Measurements from ENCODE around the gene SP140L. TPM values are rescaled to one million over a fixed set of nuclear protein-coding genes. Genes with fewer than 3 reads are reported as not detected.
"Not testable (repeated sequence)": the region's sequence is repeated elsewhere in the genome, so short reads cannot be mapped to it uniquely, and the experiment has no call there.

SP140L gene
- total and polyA plus RNA-seq, 8 donors, result 14.7 to 24.9 (median 15.9) TPM

- intact Hi-C loops (cut with DNase I), result no loop called here
- no peak for TF ChIP-seq CTCF (IDR thresholded peaks at IDR 0.05)
- ATAC-seq, result peak; percentile 44
- no peak overlapping the region for H3K4me3 ChIP-seq
- H3K36me3 ChIP-seq, result peaks cover 0 to 18% of the 10 kb centered on the region in 2 donors
- H3K4me1 ChIP-seq, result peaks cover 8 to 62% of the 10 kb centered on the region in 2 donors
- peak overlapping the region in 1 of 2 donors; percentile 45 for H3K27ac ChIP-seq
- H3K27me3 ChIP-seq, result no peaks in the 10 kb centered on the region
- no peak for DNase-seq
- H3K9me3 ChIP-seq, result no peaks in the 10 kb centered on the region
These were observed 107.8 kb downstream of the SP140L start for GRCh38 chr2:230434677-230435324.

GRCh38 chr2:230435431-230435830, 108.4 kb downstream of the SP140L start:
- intact Hi-C loops (cut with DNase I), result no loop called here
- Histone ChIP-seq H3K36me3 (peaks cover 0 to 12% of the 10 kb centered on the region in 2 donors), H3K4me3 (no peak overlapping the region), H3K27me3 (no peaks in the 10 kb centered on the region), H3K9me3 (no peaks in the 10 kb centered on the region), H3K27ac (peak overlapping the region in 1 of 2 donors; percentile 45), H3K4me1 (peaks cover 12 to 63% of the 10 kb centered on the region in 2 donors)
- no peak for TF ChIP-seq CTCF (IDR thresholded peaks at IDR 0.05)
- DNase-seq, result no peak
- no peak for ATAC-seq

- Histone ChIP-seq H3K27ac (peak overlapping the region in 1 of 2 donors; percentile 64), H3K36me3 (peaks cover 0 to 23% of the 10 kb centered on the region in 2 donors), H3K4me1 (peaks cover 17 to 67% of the 10 kb centered on the region in 2 donors)
- H3K9me3 ChIP-seq; H3K4me3 ChIP-seq; DNase-seq; ATAC-seq; H3K27me3 ChIP-seq; intact Hi-C loops (cut with DNase I): not testable (repeated sequence)
These were observed 112.1 kb downstream of the SP140L start for GRCh38 chr2:230439121-230439520.

GRCh38 chr2:230439590-230439989, 112.6 kb downstream of the SP140L start:
- Histone ChIP-seq H3K9me3 (no peaks in the 10 kb centered on the region), H3K4me3 (no peak overlapping the region), H3K27ac (peak overlapping the region in 1 of 2 donors; percentile 64), H3K27me3 (no peaks in the 10 kb centered on the region), H3K4me1 (peaks cover 17 to 62% of the 10 kb centered on the region in 2 donors), H3K36me3 (peaks cover 0 to 28% of the 10 kb centered on the region in 2 donors)
- DNase-seq, result no peak
- intact Hi-C loops (cut with DNase I), result no loop called here
- no peak for ATAC-seq
- TF ChIP-seq CTCF (IDR thresholded peaks at IDR 0.05), result no peak

- peak; percentile 70 for ATAC-seq
- DNase-seq, result no peak
- H3K27ac ChIP-seq, result peak overlapping the region; percentile 10 to 59
These were observed 114.4 kb downstream of the SP140L start for GRCh38 chr2:230441227-230441897.

More at GRCh38 chr2:230441227-230441897, 114.4 kb downstream of the SP140L start:
- no peak for TF ChIP-seq CTCF (IDR thresholded peaks at IDR 0.05)
- Histone ChIP-seq H3K27me3 (no peaks in the 10 kb centered on the region), H3K9me3 (no peaks in the 10 kb centered on the region), H3K4me3 (no peak overlapping the region), H3K36me3 (peaks cover 0 to 44% of the 10 kb centered on the region in 2 donors), H3K4me1 (peaks cover 17 to 52% of the 10 kb centered on the region in 2 donors)
- intact Hi-C loops (cut with DNase I), result no loop called here
